RKO (cell line): ENCODE measurements around the gene ITGA4.

Experiments
- DNase-seq: peaks from one replicate; pipeline ENCODE4 v3.0.0-alpha.2; 2016; ENCODE audit warnings: low spot score

ITGA4 gene

DNA sequence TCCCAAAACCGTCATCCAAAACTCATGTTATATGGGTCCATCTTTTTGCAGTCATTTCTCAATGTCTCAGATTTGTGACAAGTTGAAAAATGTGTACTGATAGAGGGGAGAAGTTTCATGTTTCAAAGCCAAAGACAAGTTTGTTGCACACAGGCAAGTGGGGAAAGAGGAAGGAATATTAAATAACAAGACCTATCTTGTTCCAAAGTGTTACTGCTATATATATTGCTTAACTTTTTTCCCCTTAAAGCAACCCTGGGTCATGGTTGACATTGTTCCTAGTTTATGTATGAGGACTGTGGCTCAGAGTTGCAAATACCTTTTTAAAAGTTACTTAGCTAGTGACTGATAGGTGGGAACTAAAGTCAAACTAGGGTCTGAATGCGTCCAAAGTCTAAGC is 1.7 kb downstream of the ITGA4 start:
- DNase-seq: no peak

DNA sequence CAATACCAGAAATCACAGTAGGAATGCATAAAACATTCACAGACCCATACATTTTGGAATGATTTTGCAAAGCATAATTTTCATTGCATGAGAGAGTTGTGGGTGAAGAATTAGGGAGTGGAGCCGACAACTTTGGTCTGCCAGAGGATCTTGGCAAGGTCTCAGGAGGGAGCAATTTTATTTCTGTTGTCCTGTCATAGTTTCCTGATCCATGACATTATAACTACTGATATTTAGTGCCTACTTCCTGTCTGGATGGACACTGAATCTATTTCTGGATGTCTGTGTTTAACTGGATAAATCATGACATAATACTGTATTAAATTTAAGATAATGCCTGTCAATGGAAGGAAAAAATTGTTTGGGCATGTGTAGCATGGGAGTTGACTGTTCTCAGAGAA is 2.4 kb downstream of the ITGA4 start:
- DNase-seq: no peak

DNA sequence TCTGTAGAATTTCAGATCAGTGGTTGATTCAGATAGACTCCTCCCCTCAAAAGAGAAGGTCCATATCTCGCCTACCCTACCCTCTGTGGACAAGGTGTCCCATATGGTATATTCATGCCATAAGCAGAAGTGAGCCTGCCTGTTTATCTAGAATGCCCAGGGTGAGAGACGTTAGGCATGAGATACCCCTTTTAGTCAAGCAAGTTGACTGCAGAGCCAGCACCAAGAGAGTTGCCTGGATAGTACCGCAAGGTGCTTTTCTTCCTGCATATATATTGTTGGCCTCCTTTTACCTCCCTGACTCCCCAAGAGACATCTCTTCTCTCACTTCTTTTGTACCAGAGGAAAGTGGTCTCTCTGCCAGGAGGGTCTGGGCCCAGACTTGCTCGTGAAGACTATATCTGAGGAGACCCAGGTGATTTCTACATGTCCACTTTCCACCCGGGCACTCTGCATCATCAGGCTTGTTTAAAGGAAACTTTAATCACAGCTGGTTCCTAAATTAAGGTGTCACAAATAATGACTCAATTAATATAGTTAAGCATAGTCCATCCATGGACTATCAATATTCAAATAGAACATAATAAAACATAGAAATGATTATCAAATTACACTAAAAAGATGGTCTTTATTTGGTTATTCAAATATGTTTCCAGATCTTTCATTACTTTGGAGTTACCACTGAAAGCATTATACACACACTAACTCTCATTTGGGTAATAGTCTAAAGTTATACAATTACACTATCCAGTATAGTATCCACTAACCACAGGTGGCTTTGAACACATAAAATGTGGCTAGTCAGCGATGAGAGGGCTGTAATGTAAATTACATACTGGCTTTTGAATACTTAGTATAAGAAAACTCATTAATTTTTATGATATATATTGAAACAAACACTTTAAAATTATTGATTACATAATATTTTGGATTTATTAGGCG is 4.1 kb downstream of the ITGA4 start:
- no peak for DNase-seq

DNA sequence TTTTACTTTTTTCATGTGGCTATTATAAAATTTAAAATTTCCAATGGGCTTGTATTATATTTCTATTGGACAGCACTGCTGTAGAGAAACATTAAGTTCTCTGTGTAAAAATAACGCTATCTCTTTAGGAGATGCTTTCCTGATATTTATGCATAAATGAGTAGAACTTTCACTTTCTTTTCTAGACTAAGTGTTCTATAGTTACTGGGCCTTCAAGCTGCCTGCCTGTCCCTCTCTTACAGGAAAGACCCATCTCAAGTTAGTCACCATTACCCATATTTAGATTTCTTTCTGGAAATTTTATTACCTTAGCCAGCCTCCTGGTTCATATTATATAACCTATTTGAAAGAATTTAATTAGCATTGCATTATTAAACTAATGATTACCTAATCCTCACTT is 4.8 kb downstream of the ITGA4 start:
- DNase-seq: no peak

DNA sequence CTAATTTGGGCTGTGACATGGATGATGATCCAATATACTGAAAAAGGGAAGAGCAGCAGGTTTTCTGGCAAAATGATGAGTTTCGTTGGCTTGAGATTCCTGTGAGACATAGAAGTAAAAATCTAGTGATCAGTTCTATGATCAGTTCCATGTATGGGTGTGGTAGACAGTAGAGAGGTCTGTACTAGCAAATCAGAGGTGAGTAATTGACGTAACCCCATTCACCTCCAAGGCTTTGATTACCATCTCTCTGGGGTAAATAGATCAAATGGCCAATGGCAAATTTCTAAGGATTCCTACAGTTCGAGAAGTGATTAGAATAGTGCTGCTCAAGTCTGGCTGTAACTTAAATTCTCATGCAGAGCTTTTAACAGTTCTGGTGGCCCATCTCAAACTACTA is 6.4 kb downstream of the ITGA4 start:
- no peak for DNase-seq

DNA sequence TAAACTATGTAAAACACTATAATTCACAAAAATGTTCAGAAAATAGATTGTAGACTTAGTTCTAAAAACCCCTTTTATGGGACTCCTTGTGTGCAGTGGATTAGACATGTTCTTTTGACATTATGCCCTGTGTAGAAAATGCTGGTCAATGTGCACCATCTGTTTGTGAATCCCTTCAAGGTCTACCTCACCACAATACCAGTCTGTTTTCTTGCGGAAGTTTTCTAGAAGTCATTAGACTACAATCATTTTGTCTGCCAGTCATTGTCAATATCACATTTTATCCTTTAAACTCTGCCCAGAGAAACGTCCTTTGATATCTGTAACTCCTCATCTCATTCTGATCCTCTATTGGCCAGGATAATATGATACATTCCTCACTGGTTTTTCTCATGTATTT is 7.8 kb downstream of the ITGA4 start:
- no peak for DNase-seq

DNA sequence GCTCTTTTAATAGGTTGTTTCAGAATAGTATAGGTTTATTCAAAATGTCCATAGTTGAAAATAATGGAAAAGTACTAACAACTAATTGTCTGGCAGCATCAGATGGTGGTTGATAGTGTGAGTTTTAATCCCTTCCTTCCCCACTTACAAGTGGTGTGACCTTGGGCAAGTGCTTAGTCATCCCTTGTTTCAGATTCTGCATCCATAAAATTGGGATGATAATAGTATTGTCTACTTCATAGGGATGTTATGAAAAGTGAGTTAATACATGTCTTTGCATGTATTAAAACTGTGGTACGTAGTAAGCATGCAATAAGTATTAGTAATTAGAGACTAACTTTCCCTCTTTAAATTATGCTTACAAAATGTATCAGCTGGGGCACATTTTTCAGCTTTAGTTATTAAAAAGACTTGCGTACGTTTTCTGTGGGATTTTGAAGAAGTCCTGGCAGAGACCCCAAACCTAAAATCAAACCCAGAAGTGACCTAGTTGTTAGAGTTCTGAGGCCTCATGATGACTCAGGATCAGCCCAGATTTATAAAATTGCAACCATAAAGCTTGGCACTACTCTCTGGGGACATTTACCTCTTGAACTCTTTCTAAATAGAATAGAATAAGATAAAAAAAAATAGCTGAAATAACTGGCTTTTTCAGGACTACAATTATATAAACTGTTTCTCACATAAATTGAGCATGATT is 8.6 kb downstream of the ITGA4 start:
- no peak for DNase-seq

DNA sequence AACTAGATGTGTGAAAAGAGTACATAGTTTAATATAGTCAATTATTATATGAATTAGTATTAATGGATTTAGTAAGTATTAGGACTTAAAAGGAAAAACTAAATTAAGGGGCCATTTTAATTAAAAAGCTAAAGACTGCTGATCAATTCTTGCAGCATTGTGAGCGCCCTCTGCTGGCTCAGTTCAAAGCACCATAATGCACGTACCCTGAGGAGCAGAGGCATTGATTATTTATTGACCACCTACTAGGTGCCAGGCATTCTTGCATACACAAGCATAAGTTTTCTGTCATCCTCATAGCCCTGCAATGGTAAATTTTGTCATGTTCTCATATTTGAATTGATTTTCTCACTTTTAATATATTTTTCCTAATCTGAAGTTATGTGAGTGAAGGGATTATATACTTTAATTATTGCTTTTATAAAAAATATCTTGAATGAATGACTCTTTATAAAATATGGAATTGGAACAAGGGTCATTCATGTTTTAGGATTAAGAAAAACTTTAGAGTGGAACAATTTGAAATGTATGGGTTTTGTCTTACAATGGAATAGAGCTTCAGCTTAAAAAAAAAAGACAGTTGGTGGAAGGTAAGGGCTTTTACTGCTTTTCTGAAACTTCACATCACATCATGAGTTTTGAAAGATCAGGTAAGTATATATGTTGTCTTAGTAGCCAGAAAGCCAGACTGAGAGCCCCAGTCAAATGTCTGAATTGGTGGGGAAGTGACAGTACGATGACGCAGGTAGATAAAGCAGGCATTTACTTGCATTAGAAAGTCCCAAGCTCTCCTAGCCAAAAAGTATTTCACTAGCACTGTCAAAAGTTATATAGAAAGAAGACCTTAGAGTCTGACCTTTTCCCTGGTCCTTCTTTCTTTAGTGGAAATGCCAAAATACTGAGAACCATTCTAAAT is 9.7 kb downstream of the ITGA4 start:
- peak; percentile 54 for DNase-seq

DNA sequence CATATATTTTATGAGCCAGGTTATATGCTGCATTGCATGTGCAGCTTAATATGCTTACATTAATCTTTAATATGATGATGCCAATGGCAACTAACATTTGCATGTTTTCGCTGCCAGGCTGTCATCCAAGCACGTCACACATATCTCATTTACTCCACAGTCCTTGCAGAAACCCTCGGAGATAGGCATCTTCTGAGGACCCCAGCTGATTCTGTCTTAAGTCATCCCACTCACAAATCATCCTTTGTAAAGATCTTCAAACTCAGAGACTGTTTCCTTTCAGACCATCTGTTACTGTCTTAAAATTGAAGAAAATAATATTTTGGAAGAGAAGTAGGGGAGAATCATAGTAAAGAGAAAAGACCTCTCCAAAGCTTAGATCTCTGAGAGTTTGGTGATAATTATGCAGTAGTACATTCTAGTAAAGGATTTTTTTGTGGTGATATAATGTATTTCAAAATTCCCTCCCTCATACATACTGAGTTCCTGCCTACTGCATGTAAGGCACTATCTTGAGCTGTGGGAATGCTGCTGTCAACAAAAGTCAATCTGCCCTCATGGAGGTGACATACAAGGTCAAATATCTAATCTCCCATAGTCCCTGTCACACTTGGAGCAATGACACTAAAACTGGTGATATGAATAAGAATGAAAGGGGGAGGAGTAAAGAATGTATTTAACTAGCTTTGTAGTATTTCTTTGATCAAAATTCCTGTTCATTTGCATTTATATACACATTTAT is 11.0 kb downstream of the ITGA4 start:
- DNase-seq: no peak

DNA sequence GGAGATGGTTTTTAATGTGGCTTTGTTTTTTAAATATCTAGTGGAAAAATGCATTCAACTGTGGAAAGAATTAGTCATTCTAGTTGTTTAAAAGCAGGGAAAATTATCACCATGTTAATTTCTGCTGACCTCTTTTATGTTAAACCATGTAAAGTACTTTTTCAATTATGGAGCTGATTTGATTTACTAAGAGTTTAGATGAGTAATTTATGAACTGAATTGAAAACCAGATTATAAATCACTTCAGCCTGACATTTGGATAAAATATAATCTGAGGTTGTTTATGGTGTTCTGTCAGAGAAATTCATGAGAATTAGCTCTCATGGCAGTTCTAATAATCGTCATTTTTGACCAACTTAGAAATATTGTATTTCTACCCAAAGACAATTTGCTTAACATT is 11.6 kb downstream of the ITGA4 start:
- no peak for DNase-seq

DNA sequence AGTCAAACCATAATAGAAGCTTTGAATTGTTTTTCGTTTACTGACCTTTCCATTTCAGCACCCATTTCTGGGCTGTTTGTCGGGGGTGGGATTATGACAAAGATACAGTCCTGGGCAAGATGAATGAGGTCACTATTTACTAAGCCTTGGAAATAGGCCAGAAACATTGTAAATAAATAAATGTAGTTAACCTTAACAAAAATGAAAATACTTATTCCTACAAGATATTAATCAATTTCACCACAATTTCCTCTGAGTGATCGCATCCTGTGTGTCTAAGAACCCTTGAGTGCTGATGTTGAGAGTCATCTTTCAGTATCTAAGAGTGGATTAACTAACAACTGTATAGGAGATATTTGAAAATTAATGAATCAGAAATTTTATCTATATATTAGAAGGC is 14.0 kb downstream of the ITGA4 start:
- DNase-seq: no peak

DNA sequence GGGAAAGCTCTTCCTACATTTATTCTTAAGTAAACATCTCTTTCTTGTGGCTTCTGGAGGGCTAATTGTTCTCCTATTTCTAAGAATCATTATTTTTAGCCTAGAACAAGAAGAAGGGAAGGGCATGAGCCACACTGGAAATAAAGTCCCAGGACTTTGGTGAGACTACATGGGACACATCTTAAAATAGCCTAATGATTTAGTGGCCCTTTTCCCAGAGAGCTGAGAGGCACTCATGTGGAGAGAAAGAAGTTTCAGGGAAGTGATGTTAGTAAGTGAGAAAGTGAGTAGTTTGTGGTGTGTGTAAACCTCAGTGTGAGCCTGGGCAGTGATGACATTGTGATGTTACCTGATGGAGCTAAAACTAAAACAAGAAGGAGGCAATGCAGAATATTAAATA is 14.6 kb downstream of the ITGA4 start:
- no peak for DNase-seq

DNA sequence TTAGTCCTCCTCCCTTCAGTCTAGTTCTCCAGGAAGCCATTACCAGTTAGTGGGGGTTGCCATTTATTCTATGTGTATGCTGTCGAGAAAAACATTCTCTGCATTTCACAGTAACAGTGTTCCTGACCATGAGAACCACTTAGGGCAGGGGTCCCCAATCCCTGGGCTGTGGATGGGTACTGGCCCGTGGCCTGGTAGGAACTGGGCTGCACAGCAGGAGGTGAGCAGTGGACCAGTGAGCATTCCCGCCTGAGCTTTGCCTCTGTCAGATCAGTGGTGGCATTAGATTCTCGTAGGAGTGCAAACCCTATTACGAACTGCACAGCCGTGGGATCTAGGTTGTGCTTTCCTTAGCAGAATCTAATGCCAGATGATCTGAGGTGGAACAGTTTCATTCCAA is 15.8 kb downstream of the ITGA4 start:
- DNase-seq: no peak

DNA sequence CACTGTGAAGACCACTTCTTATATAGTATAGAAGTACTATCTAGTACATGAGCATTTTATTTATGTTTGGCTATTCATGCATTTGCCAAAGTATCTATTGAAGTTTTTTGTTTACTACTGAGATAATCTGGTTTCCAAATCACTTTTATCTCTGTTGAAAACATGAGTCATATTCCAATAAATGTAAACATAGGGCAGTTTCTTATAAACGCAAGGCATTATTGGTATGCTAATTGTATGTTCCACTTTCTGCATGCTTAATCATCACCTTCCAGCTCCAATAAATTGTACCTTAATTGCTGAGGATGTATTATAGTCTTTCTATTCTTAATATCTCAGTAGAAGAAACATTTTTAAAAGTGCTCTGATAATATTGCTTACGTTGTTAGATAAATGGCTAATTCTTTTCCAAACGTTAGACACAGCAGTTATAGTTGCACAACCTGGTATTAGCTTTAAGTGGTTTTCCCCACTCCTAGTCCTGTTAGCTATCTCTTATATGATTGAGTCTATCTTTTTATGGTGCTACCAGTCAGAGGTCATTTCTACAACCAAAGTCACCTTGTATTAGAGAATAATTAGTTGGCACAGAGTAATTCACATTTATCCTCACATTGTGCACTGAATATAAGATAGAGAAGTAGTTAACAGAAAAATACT is 17.2 kb downstream of the ITGA4 start:
- no peak for DNase-seq

DNA sequence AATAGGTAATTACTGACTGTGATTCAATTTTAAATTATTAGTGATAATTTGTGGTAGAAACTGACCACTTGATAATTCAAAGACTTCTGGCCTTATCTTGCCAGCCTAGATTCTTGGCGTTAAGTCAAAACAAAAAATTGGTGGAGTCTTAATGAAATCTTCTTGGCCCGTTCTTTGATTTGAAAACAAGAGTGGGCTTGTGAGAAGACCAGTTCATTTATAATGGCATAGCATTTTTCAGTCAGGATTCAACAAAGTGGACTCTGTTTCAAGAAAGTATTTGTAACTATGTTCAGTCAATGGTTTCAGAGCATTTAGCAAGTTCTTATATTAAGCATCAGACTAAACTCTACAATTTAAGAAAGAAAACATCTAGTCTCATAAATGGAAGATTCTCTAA is 26.0 kb downstream of the ITGA4 start:
- DNase-seq: no peak

DNA sequence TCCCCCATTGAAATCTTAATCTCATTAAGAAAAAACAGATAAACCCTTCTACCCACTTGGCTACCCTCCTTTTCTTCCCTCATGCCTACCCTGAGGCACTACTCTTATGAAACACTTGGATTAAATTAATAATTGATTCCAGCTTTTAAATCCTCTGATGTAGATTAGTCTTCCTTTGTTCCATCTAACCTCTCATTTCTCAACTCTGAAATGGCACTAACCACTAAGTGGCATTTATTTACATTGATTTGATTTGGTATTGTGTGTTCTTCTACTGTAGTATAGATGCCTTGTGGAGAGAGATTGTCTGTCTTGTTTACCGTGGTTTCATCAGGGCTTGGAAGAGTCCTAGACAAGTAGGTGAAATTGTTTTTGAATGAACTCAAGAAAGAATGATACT is 26.7 kb downstream of the ITGA4 start:
- DNase-seq: no peak

DNA sequence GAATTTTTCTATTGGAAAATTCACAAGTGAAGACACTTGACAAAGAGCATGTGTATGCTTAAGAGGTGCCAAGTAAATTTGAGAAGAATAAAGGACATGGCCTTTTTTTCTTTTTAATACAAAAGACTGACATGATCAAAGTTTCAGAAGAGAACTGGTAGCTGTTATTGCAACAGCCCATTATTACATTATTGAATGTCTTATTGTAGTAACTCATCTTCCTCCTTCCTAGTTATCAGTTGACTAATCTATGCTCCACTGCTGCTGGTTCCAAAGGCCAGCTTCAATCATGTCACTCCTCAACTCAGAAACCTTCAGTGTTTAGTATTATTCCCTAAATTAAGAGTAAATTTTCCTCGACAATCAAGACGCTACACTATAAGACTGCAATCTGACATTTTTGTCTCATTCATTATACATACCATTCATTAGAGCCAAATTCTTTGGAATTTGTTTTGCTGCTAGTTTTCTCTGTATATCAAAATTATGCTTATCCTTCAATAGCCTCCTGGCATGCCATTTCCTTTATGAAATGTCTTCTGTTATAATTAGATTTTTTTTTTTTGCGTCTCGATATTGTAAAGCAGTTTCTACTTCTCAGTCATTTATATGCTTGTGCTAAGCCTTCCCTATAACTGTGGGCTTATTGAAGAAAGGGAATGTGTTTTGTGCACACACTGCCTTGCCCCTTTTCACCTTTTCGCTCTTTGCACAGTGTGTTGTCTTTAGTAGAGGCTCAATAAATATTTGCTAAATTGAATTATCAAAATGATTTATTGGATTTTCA is 27.9 kb downstream of the ITGA4 start:
- DNase-seq: no peak

DNA sequence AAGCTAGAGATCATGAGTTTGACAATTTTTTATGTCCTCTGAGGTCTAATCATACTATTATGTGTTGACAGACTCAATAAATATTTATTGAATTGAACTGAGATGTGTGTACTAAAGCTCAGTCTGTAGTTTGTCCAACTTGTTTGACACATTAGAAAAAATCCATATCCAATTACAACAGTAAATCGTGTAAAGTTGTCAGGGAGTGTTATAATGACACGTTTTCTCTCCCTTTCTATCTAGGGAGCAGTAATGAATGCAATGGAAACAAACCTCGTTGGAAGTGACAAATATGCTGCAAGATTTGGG is 28.4 kb downstream of the ITGA4 start:
- no peak for DNase-seq

DNA sequence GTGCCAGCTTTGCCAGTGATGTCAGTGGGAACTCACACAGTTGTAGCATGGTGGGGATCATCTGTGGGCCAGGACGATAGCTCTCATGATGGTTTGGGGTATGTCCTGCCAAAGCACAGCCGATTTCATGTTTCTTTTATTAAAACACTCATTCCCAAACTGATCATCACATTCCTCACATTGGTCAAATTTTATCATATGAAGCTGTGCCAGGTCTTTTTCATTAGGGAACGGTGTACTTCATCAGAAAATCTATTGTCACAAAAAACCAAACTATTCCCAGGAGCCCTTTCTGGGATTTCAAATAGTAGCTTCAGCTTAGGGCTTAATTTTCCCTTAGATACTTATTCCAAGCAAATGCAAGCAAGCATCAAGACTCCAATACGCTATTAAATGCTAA is 42.0 kb downstream of the ITGA4 start:
- no peak for DNase-seq

DNA sequence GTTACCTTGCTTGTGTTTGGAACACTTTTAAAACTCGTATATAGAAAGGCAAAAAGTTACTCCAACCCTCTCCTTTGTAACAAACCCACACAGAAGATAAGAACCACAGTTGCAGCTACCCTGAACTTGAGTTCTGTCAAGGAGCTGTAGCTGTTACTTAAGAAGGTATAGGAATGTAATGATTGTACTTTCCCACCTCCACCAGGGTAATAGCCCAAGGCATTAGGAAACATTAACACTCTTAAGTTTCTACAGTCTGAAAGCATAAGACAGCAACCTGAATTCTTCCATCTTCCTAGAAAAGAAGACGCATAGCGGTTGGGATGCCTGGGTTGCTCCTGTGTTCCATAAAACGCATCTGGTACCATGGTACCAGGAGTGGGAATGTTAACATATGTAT is 43.0 kb downstream of the ITGA4 start:
- no peak for DNase-seq

DNA sequence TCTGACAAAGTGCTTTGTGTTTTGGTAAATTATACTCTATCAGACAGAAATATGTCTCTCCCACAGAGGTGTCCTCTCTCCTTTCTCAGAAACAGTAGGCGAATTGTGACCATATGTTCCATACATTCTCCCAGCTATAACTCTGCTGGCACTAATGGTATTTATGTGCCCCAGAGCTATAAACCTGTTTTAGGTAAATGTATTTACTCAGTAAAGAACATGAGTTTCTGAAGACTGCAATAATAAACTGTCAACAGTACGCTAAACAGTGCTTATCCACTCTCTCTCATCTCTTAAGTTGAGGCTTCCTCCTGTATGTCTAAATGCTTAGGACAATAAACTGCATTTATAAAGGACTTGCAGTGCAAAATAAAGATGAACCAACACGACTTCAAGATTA is 58.5 kb downstream of the ITGA4 start:
- DNase-seq: no peak
